ENCODE results near the gene CTNND1. TPM values are rescaled to one million over a fixed set of nuclear protein-coding genes. Genes with fewer than 3 reads are reported as not detected.
"Not testable (repeated sequence)": the region's sequence is repeated elsewhere in the genome, so short reads cannot be mapped to it uniquely, and the experiment has no call there.

Gene CTNND1
- total RNA-seq, 2 donors from 2014 or later: 190 to 216 TPM

DNA sequence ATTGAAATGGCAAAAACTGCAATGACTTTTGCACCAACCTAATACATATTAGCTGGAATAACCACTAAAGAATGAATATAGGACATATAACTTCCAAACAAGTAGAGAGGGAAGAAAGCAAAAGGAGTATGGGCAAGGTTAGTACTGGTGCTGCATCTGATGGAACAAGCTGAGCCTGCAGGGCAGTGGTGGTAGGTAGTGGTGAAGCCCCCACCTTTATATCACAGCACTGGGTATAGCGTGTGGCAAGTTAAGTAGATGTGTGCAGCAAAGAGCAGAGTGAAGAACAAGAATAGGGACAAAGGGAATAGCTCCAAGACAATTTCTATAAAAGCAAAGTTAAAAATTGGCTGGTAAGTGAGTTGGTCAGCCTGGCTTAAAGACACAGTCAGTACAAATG lies 62.3 kb downstream of the CTNND1 start:
- TF ChIP-seq, protein P1, sequence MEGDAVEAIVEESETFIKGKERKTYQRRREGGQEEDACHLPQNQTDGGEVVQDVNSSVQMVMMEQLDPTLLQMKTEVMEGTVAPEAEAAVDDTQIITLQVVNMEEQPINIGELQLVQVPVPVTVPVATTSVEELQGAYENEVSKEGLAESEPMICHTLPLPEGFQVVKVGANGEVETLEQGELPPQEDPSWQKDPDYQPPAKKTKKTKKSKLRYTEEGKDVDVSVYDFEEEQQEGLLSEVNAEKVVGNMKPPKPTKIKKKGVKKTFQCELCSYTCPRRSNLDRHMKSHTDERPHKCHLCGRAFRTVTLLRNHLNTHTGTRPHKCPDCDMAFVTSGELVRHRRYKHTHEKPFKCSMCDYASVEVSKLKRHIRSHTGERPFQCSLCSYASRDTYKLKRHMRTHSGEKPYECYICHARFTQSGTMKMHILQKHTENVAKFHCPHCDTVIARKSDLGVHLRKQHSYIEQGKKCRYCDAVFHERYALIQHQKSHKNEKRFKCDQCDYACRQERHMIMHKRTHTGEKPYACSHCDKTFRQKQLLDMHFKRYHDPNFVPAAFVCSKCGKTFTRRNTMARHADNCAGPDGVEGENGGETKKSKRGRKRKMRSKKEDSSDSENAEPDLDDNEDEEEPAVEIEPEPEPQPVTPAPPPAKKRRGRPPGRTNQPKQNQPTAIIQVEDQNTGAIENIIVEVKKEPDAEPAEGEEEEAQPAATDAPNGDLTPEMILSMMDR (conservative IDR thresholded peaks at IDR 0.05): no peak
- no peak for DNase-seq
- Histone ChIP-seq H3K4me3 (ENCODE audit: low read length) (no peak overlapping the region), H3K27me3 (ENCODE audit: control insufficient read depth, insufficient read depth, low read length, poor library complexity, severe bottlenecking) (no peaks in the 10 kb centered on the region), H3K9ac (ENCODE audit: extremely low read depth, low read length, poor library complexity, severe bottlenecking) (no peak overlapping the region), H3K36me3 (ENCODE audit: control insufficient read depth, insufficient read depth, low read length) (peaks cover 7% of the 10 kb centered on the region), H3K27ac (ENCODE audit: low read depth, low read length) (no peak overlapping the region), H3K9me3 (ENCODE audit: control insufficient read depth, low read length) (no peaks in the 10 kb centered on the region), H3K4me1 (ENCODE audit: control insufficient read depth, insufficient read depth, low read length) (peaks cover 3% of the 10 kb centered on the region)
- Mint-ChIP-seq H3K4me1 (no peaks in the 10 kb centered on the region), H3K36me3 (ENCODE audit: low read depth) (peaks cover 3% of the 10 kb centered on the region), H3K27ac (no peak overlapping the region), H3K9me3 (no peaks in the 10 kb centered on the region), H3K4me3 (no peak overlapping the region), H3K27me3 (ENCODE audit: insufficient read depth) (no peaks in the 10 kb centered on the region)
- WGBS, 2 experiments (ENCODE audit: insufficient coverage in 1 of 2, insufficient read length in 1 of 2): 100% methylated on average over 1 of the region's 1 CpG; no CpG with 5 or more reads in 1 of the 2 experiments

DNA sequence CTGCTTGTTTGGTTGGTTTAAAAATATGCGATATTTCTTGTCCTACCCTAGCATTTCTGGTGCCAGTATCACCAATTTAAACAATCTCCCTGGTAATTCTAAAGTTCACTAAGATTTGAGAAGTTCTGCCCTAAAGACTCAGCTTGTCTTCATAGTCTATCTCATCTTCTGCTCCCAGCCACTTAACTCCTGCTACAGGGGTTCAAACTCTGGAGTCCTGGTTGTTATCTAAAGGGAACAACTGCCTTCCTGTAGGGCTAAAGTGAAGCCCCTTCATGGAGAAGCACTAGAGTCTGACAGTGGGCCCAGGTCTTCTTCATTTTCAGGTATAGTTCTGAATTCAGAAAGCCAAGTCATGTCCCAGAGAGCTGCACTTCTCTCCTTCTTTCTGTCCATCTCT lies 73.2 kb downstream of the CTNND1 start:
- no peak for DNase-seq
- Mint-ChIP-seq H3K9me3 (no peaks in the 10 kb centered on the region), H3K4me3 (no peak overlapping the region), H3K36me3 (ENCODE audit: low read depth) (no peaks in the 10 kb centered on the region), H3K27me3 (ENCODE audit: insufficient read depth) (no peaks in the 10 kb centered on the region), H3K27ac (no peak overlapping the region), H3K4me1 (peaks cover 5% of the 10 kb centered on the region)
- H3K36me3 ChIP-seq (ENCODE audit: control insufficient read depth, insufficient read depth, low read length): no peaks in the 10 kb centered on the region
- 92% methylated on average over 1 of the region's 1 CpG; no CpG with 5 or more reads in 1 of the 2 experiments for whole genome bisulfite sequencing, 2 experiments (ENCODE audit: insufficient coverage in 1 of 2, insufficient read length in 1 of 2)
- H3K4me1 ChIP-seq (ENCODE audit: control insufficient read depth, insufficient read depth, low read length): no peaks in the 10 kb centered on the region
- no peak overlapping the region for H3K27ac ChIP-seq (ENCODE audit: low read depth, low read length)
- H3K9me3 ChIP-seq (ENCODE audit: control insufficient read depth, low read length): no peaks in the 10 kb centered on the region
- TF ChIP-seq, protein P1 (conservative IDR thresholded peaks at IDR 0.05): no peak
- no peak overlapping the region for H3K4me3 ChIP-seq (ENCODE audit: low read length)
- H3K27me3 ChIP-seq (ENCODE audit: control insufficient read depth, insufficient read depth, low read length, poor library complexity, severe bottlenecking): no peaks in the 10 kb centered on the region
- H3K9ac ChIP-seq (ENCODE audit: extremely low read depth, low read length, poor library complexity, severe bottlenecking): no peak overlapping the region

DNA sequence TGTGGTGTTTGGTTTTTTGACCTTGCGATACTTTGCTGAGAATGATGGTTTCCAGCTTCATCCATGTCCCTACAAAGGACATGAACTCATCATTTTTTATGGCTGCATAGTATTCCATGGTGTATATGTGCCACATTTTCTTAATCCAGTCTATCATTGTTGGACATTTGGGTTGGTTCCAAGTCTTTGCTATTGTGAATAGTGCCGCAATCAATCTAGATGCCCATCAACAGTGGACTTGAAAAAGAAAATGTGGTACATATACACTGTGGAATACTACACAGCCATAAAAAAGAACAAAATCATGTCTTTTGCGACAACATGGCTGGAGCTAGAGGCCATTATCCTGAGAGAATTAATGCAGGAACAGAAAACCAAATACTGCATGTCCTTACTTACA lies 77.0 kb downstream of the CTNND1 start:
- H3K4me3 ChIP-seq (ENCODE audit: low read length); H3K27ac Mint-ChIP-seq; H3K36me3 ChIP-seq (ENCODE audit: control insufficient read depth, insufficient read depth, low read length); H3K4me3 Mint-ChIP-seq; H3K27me3 Mint-ChIP-seq (ENCODE audit: insufficient read depth); DNase-seq; H3K27me3 ChIP-seq (ENCODE audit: control insufficient read depth, insufficient read depth, low read length, poor library complexity, severe bottlenecking); H3K9me3 Mint-ChIP-seq; H3K27ac ChIP-seq (ENCODE audit: low read depth, low read length); H3K4me1 Mint-ChIP-seq; H3K9ac ChIP-seq (ENCODE audit: extremely low read depth, low read length, poor library complexity, severe bottlenecking); H3K4me1 ChIP-seq (ENCODE audit: control insufficient read depth, insufficient read depth, low read length); H3K36me3 Mint-ChIP-seq (ENCODE audit: low read depth); H3K9me3 ChIP-seq (ENCODE audit: control insufficient read depth, low read length): not testable (repeated sequence)
- 86 to 97% methylated on average over 1 to 2 of the region's 3 CpGs for WGBS, 2 experiments (ENCODE audit: insufficient coverage in 1 of 2, insufficient read length in 1 of 2)

DNA sequence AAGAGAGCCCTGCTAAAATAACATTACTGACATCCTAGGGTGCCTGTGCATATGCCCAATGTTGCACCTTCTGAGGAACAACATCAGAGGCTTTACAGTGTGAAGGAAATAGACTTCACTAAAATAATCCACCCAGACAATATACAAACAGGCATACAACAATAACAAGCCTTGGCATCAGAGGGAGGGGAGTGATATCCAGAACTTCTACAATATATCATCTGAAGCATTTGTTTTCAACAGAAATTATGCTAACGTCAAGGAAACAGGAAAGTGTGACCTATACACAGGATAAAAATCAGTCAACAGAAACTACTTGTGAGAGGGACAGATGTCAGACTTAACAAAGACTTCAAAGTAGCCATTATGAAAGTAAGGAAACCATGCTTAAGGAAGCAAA lies 81.3 kb downstream of the CTNND1 start:
- Histone ChIP-seq H3K9me3 (ENCODE audit: control insufficient read depth, low read length) (peaks cover 3% of the 10 kb centered on the region), H3K4me3 (ENCODE audit: low read length) (no peak overlapping the region), H3K36me3 (ENCODE audit: control insufficient read depth, insufficient read depth, low read length) (no peaks in the 10 kb centered on the region), H3K27me3 (ENCODE audit: control insufficient read depth, insufficient read depth, low read length, poor library complexity, severe bottlenecking) (no peaks in the 10 kb centered on the region), H3K4me1 (ENCODE audit: control insufficient read depth, insufficient read depth, low read length) (no peaks in the 10 kb centered on the region), H3K27ac (ENCODE audit: low read depth, low read length) (no peak overlapping the region), H3K9ac (ENCODE audit: extremely low read depth, low read length, poor library complexity, severe bottlenecking) (no peak overlapping the region)
- 90% methylated on average over 1 of the region's 1 CpG; no CpG with 5 or more reads in 1 of the 2 experiments for WGBS, 2 experiments (ENCODE audit: insufficient coverage in 1 of 2, insufficient read length in 1 of 2)
- no peak overlapping the region for H3K4me3 Mint-ChIP-seq
- TF ChIP-seq, protein P1 (conservative IDR thresholded peaks at IDR 0.05): no peak
- H3K27ac Mint-ChIP-seq: no peak overlapping the region
- H3K36me3 Mint-ChIP-seq (ENCODE audit: low read depth): no peaks in the 10 kb centered on the region
- no peaks in the 10 kb centered on the region for H3K4me1 Mint-ChIP-seq
- no peak for DNase-seq
- H3K27me3 Mint-ChIP-seq (ENCODE audit: insufficient read depth): no peaks in the 10 kb centered on the region
- peaks cover 4% of the 10 kb centered on the region for H3K9me3 Mint-ChIP-seq

Measured in endodermal cell (in vitro differentiated cells).